ENCODE data around the gene CPO.
"Not testable (repeated sequence)": the region's sequence is repeated elsewhere in the genome, so short reads cannot be mapped to it uniquely, and the experiment has no call there.

CPO gene

GRCh38 chr2:206939340-206939739 lies at the start of gene CPO:
Gene CPO, plus strand, starts transcription at chr2:206939518. Its CDS starts 82 bp downstream, at chr2:206939600.
- no peak for DNase-seq

- no peak for DNase-seq
These were observed 49.1 kb upstream of the CPO start for GRCh38 chr2:206890179-206890578.

- DNase-seq, result no peak
These were observed 48.4 kb upstream of the CPO start for GRCh38 chr2:206890926-206891325.

DNA sequence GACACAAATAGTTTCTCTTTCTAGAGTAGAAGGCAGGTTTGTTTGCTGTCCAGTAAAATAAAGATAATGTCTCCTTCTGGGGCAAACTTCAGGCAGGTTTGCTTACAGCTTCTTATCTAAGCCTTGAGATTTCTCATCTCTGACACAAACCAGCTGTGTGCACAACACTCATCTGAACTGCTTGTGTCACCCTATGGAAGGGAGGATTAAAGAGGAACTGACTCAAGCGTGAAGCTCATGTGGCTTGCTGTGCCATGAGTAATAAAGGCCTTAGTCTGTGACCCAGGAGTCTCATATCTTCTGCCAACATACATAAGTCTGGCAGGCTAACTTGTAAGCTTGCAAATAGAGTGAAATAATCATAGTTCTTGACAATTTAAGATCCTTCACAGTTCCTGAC lies 24.2 kb upstream of the CPO start:
- DNase-seq, result peak; percentile 77

DNA sequence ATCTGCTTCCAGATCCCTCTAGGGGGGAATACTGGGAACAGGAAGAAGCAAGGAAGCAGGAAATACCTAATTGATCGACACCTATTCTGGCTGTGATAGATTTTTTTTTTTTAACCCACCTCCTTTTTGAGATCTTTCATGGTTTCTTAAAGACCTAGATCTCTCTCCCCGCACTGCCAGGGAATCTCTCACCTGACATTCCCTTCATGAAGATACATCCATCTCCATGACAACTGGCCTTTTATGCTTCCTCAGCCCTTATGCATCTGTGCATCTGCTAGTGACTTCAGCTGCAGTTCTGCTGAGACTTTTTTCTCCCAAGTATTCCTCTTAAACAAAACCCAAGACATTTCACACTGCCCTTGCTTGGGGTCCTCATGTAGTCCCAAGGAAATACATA lies 21.1 kb upstream of the CPO start:
- no peak for DNase-seq

DNA sequence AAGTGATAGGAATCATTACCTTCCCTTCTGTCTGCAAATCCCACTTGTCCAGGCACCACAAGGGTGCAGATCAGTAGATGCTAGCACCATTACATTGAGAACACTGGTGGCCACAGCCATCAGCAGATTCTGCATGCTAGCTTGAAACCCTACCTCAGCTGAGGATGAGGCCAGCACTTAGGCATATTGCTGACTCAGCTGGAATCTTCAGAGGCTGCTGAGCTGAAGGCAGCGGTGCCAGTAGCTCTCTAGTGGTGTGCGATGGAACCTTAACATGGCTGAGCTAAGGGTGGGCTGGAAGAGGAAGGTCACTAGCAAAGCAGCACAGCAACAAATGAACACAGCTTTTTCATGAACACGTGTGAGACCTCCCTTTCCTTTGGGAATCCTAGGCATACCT lies 19.0 kb upstream of the CPO start:
- no peak for DNase-seq

DNA sequence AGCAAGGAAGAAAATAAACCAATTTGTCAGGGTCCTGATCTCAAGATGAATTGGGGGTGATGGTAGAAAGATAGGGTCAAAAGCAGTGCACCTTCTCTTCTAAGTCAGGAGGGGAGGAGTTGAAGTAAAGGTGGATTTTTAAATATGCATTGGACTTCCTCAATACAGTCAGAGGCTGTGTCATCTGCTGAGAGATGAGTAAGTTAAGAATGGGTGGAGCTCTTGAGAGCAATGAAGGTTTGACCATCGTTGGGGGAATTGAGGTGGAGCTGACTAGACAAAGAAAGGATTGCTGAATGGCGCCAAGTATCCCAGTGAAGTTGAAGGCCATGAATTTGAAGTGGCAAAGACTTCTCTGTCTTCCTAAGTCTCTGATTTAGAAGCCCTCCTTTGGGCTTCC lies 18.4 kb upstream of the CPO start:
- no peak for DNase-seq

- DNase-seq, result no peak
These were observed 17.8 kb upstream of the CPO start for GRCh38 chr2:206921529-206921928.

DNA sequence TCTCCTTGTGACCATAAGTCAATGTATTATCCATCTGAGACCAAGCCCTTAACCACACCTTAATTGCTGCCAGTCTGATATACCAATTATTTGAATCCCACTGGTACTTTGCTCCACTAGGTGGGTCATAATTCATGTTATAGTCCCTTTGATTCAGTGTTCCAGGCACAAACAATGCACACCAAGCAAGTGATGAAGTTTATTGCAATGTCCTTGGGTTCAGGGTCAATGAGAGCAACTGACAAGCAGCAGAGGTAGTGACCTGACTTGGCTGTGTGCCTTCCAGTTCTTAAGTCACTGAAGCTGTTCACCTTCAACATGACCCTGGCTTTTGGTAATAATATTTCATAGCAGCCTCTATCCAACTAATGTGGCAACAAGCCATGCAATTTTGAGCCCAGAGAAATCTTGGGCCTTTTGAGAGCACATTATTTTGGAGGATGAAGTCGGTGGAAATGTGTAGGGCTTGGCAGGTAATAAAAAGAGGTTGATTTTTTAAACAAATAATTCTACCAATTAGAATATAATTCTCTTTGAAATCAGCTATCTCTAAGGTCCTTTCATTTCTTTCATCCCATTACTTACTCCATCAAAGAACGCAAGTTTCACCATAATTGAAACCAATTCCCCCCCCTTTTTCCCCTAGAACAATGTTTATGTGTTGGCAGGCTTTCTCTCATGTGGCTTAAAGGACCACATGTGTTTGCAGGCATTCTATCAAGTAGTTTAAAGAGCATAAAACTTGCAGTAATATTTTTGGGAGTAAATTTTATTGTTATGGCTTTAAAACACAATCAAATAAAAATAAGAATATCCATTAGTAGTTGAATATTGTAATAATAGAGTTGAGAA lies 3.1 kb upstream of the CPO start:
- no peak for DNase-seq

DNA sequence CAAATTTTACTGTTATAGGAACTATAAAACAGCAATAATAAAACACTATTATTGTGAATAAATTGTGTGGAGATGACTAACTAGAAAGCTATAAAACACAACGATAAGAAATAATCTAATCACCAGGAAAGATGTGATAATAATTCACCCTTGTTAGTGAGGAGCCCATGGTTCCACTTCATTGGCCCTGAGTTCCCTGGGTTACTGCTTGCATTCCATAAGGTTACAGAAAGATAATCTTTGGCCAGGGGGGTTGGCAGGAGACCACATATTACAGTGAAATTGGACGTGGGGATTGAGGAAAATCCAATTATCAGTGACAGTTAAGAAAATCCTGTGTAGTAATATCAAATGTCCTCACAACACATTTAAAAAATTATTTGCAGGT lies 2.5 kb upstream of the CPO start:
- DNase-seq, result peak; percentile 14

DNA sequence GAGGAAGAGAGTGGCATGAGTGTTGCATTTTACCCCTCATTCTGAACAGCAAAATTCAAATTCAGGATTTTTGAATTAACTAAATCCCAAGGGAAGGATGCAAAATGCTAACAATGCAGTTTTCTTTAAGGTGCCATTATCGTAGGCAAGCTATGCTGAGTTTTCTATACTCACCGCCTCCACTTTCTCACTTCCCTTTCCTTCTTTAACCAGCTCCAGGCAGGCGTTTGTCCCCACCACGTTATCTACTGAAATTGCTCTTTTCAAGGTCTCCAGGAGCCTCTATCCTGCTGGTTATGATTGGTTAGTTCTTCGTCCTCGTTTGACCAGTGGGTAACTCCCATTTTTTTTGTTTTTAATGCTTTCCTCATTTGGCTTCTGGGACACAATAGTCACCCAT lies 1.8 kb upstream of the CPO start:
- DNase-seq, result no peak

- no peak for DNase-seq
These were observed 1.2 kb downstream of the CPO start for GRCh38 chr2:206940546-206940945.

- DNase-seq, result peak; percentile 37
These were observed 3.5 kb downstream of the CPO start for GRCh38 chr2:206942592-206943478.

DNA sequence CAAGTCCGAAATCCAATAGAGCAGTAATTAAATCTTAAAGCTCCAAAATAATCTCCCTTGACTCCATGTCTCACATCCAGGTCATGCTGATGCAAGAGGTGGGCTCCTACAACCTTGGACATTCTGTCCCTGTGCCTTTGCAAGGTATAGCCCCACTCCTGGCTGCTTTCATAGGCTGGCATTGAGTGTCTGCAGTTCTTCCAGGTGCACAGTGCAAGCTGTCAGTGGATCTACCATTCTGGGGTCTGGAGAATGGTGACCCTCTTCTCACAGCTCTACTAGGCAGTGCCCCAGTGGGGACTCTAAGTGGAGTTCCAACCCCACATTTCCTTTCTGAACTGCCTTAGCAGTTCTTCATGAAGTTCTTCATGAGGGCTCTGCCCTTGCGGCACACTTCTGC lies 14.1 kb downstream of the CPO start:
- DNase-seq, result not testable (repeated sequence)

- DNase-seq, result peak; percentile 58
These were observed 15.9 kb downstream of the CPO start for GRCh38 chr2:206955253-206955652.

- DNase-seq, result no peak
These were observed 18.9 kb downstream of the CPO start for GRCh38 chr2:206958261-206958660.

- no peak for DNase-seq
These were observed 23.6 kb downstream of the CPO start for GRCh38 chr2:206962966-206963365.

DNA sequence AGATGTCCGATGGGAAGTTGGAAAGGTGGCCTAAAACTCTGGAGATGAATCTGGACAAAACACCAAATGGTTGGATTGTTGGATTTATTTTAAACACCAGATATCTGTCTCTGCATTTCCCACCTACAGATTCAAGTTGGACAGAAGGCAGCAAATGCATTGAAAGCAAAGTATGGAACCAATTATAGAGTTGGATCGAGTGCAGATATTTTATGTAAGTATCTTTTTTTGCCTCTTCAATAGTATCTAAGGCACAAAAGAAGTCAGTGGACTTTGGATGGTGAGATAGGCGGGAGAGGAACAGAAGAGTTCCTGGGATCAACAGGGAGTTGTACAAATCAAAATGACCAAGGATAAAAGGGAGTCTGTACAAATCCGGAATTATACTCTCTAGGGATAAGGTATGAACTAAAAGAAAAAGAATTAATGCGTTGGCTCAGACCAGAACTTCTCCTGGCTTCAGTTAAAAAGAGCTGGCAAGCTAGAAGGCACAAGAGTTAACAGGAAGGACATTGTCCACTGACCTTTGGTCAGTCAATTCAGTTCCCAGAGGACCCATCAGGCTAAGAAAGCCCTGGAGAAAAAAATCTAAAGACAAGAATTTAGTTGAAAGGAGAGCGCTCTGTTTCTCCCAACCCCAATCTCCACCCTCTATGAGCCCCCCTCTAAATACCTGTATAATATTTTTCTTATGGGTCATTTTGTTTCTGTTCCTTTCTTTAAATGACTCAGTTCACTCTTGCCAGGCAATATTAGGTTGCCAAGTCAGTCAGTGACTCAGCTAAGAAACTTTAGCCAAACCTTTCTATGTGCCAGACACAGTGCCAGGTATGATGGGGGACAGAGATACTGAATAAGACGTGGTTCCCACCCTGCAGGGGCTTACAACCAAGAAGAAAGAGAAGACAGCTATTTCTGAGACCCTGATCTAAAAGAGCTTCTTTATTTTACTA lies 29.1 kb downstream of the CPO start:
- no peak for DNase-seq

DNA sequence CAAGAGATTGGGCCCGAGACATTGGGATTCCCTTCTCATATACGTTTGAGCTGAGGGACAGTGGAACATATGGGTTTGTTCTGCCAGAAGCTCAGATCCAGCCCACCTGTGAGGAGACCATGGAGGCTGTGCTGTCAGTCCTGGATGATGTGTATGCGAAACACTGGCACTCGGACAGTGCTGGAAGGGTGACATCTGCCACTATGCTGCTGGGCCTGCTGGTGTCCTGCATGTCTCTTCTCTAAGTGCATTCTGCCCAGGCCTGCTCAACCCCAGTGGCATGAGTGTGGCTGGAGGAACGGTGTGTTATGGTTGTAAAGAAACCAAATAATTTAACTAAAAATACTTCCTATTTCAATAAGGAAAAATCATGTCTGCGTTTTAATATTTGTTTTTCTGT lies 29.9 kb downstream of the CPO start:
- DNase-seq, result no peak

- no peak for DNase-seq
These were observed 31.5 kb downstream of the CPO start for GRCh38 chr2:206970589-206971360.

DNA sequence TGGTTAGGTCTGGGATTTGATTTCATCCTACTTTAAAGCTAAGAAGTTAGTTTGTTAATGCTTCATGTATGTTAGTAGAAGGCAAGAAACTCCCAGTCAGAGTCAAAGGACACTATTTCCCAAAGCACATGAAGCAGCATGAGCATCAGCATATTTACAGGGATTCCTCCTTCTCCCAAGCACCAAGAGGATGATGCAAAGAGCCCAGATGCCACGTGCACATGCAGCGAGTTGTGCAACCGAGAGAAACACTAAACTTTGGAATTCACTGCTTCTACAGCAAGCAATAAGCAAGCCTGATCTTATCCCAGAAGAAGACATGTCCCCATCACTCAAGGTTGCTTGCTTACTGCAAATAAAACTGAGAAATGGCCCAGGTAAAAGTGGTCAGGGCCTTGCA lies 32.5 kb downstream of the CPO start:
- no peak for DNase-seq

DNA sequence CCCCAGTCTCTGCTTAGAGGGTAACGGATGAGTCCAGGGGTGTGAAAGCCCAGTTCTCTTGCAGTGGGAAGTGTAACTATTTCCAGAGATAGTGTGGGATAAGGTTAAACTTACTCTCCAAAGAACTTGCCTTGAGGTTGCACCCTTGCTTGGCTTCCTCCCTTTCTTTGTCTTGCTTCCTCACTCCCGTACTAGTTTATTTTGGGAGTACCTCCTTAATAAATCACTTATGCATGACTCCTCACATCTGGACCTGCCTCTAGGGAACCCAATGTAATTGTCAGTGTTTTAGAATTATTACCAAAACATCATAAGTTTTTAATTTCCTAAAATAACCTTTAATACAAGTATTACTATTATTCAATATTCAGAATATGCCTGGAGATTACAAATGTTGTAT lies 35.2 kb downstream of the CPO start:
- DNase-seq, result no peak

Data from NCI-H226 (cell line).